HUES64 (cell line): ENCODE results near the gene ANKS6.
"Not testable (repeated sequence)": the region's sequence is repeated elsewhere in the genome, so short reads cannot be mapped to it uniquely, and the experiment has no call there.

Experiments
- H3K27ac ChIP-seq: 2 replicates; pipeline ENCODE4 v1.7.0; 2013; ENCODE audit warnings: low read depth, low read length, inconsistent platforms
- H3K27me3 ChIP-seq: 2 replicates; pipeline ENCODE4 v1.6.1; 2013; ENCODE audit warnings: mild to moderate bottlenecking, low read length; ENCODE audit not compliant: insufficient read depth
- H3K36me3 ChIP-seq: 2 replicates; pipeline ENCODE4 v1.6.1; 2013; ENCODE audit warnings: mild to moderate bottlenecking, low read length; ENCODE audit not compliant: insufficient read depth
- H3K4me1 ChIP-seq: 2 replicates; pipeline ENCODE4 v1.6.1; 2013; ENCODE audit warnings: mild to moderate bottlenecking, low read length, moderate library complexity; ENCODE audit not compliant: insufficient read depth
- H3K4me3 ChIP-seq: 2 replicates; pipeline ENCODE4 v1.5.1; 2013; ENCODE audit warnings: mild to moderate bottlenecking, low read length, moderate library complexity
- H3K9ac ChIP-seq: 2 replicates; pipeline ENCODE4 v1.6.1; 2013; ENCODE audit warnings: mild to moderate bottlenecking, low read depth, low read length
- H3K9me3 ChIP-seq: 2 replicates; pipeline ENCODE4 v1.6.1; 2013; ENCODE audit warnings: low read depth, low read length; ENCODE audit not compliant: insufficient read depth
- WGBS: fragments of 150-250, 120-280 bp; methylation state at CpG from one replicate; pipeline ENCODE4 v1.1.7; 2013; ENCODE audit warnings: missing lambda C conversion rate; 5-methylcytosine and 5-hydroxymethylcytosine counted together

Gene ANKS6

DNA sequence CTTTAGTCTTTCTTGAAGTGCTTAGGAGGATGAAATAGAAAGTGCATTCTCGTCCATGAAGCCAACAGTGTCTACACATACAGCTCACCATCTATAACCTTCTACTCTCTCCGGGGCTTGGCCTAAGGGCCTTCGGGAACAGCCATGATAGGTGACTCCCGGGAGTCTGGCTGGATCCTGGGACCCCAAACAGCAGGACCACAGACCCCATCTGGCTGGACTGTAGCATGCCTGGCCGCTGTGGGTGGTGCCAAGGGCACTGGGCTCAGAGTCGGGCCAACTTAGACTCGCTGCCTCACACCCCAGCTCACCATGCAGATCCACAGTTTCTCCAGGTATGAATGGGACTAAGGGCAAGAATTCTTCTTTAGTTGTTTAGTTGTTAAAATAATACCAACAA is 104.0 kb downstream of the ANKS6 start:
- H3K4me3 ChIP-seq = no peak overlapping the region
- H3K36me3 ChIP-seq = no peaks in the 10 kb centered on the region
- 94% methylated on average over 7 of the region's 7 CpGs for WGBS
- no peaks in the 10 kb centered on the region for H3K27me3 ChIP-seq
- no peaks in the 10 kb centered on the region for H3K4me1 ChIP-seq
- H3K27ac ChIP-seq = no peak overlapping the region
- no peak overlapping the region for H3K9ac ChIP-seq
- H3K9me3 ChIP-seq = no peaks in the 10 kb centered on the region

- H3K9me3 ChIP-seq = no peaks in the 10 kb centered on the region
- H3K27ac ChIP-seq = no peak overlapping the region
- WGBS = 89% methylated on average over 3 of the region's 3 CpGs
Observed at GRCh38 chr9:98691890-98692289, 104.5 kb downstream of the ANKS6 start.

DNA sequence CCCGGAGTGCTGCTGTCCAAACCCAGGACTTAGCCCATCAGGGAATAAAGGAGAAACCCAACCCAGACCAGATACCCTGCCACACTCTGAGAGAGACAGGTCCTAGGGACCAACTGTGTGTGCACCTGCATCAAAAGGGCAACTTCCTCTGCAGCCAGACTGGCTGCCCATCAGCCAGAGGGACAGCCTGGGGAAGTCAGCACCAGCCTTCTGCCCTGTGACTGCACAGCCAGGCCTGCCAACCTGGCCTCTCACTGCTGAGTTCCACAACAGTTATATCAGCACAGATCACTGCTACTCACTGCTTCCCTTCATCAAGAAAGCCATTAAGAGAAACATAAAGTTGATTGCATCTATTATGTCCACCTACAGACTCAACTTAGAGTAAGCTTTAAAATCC is 105.7 kb downstream of the ANKS6 start:
- H3K4me1 ChIP-seq = no peaks in the 10 kb centered on the region
- H3K27me3 ChIP-seq = no peaks in the 10 kb centered on the region
- no peak overlapping the region for H3K4me3 ChIP-seq
- 87% methylated on average over 1 of the region's 1 CpG for WGBS
- no peaks in the 10 kb centered on the region for H3K36me3 ChIP-seq
- no peaks in the 10 kb centered on the region for H3K9me3 ChIP-seq
- H3K27ac ChIP-seq = no peak overlapping the region
- H3K9ac ChIP-seq = no peak overlapping the region

More at GRCh38 chr9:98691890-98692289, 104.5 kb downstream of the ANKS6 start:
- H3K4me3 ChIP-seq = no peak overlapping the region
- H3K27me3 ChIP-seq = no peaks in the 10 kb centered on the region
- H3K4me1 ChIP-seq = no peaks in the 10 kb centered on the region
- no peak overlapping the region for H3K9ac ChIP-seq
- no peaks in the 10 kb centered on the region for H3K36me3 ChIP-seq

DNA sequence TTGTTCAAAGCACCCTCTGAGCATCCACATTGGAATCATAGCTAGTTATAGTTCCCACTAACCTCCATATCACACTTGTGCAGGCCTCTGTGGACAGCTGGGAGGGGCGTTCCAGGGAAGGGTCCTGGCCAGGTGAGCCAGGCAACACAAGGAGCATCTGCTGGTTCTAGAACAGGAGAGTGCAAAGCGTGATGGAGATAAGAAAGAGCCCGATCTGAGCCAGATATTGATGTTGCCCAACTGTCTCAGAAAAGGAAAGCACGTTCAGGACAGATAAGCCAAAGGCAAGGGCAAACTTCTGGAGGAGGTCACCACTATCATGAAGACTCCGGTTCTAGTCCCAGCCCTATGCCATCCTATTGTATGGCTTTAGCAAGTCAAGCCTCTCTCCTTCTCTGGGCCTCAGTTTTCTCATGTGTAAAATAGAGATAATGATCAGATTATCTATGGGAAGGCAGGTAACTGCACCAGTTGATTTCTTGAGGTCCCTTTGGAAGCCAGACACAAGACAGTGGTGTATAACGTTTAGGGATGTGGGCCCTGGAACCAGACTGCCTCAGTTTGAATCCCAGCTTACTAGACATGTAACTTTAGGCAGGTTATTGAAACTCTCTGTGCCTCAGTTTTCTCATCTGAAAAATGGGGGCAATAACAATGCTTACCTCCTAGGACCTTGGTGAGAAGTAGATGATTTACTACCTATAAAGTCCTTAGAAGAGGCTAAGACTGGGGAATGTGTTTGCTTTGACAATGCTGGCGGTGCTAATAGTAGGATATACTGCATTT is 107.5 kb downstream of the ANKS6 start:
- Histone ChIP-seq H3K27ac (no peak overlapping the region), H3K4me1 (no peaks in the 10 kb centered on the region), H3K4me3 (no peak overlapping the region), H3K9me3 (no peaks in the 10 kb centered on the region), H3K9ac (no peak overlapping the region), H3K27me3 (no peaks in the 10 kb centered on the region), H3K36me3 (no peaks in the 10 kb centered on the region)
- 93% methylated on average over 7 of the region's 7 CpGs for WGBS

DNA sequence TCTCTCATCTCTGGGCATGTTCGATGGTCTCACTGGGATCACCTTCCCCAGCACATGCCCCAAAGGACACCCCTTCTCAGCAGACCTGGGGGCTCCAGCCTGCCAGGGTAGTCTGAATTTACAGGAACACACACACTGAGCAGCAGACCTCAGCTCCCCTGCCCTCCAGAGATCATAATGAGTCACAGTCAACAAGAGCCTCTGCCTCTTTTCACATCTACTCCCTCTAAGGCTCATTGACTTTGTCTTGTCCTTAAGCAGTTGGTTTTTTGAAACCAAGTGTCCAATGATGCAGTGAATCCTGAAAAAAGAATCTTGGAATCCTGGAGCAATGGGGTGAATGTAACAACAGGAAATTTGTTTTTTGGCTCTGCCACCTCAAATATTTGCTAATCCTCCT is 108.4 kb downstream of the ANKS6 start:
- 89% methylated on average over 1 of the region's 1 CpG for WGBS
- Histone ChIP-seq H3K27ac (no peak overlapping the region), H3K4me3 (no peak overlapping the region), H3K9me3 (no peaks in the 10 kb centered on the region), H3K4me1 (no peaks in the 10 kb centered on the region), H3K9ac (no peak overlapping the region), H3K36me3 (no peaks in the 10 kb centered on the region), H3K27me3 (no peaks in the 10 kb centered on the region)

DNA sequence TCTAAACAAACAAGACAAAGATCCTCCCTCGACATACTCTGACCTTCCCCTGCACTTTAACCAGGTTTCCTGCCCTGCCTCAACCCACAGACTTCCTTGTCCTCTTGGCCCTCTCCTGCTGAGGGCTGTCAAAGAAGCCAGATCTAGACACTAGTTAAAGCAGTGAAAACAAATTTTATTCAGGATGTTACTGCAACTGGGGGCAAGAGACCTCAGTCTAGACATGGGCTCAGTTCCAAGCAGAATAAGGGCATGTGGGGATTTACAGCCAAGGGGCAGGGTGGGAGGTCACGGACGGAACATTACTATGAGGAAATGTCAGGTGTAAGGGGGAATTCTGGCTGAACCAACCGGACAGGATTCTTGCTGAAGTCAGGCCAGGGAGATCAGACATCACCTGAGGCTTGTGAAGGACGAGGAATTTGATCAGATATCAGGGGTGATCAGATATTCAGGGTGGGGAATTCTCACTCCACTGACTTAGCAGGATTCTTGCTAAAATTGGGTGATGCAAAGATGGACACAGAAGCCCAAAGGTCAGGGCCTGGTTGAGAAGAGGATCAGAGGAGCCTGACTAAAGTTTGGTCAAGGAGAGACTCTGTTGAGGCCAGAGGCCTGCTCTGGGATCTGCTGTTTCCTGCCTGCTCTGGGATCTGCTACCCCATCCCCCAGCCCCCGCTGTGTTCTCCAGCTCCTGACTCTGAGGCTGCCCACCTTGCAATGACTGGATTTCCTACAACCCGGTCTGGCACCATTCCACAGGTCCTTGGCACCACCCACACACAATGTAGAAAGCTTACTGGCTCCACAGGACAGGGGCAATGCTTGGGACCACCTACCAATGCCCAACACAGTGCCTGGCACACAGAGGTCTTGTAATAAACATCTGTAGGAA is 109.1 kb downstream of the ANKS6 start:
- Histone ChIP-seq H3K9me3 (no peaks in the 10 kb centered on the region), H3K27ac (no peak overlapping the region), H3K9ac (no peak overlapping the region), H3K4me3 (no peak overlapping the region), H3K36me3 (no peaks in the 10 kb centered on the region), H3K4me1 (no peaks in the 10 kb centered on the region), H3K27me3 (no peaks in the 10 kb centered on the region)
- WGBS = 84% methylated on average over 7 of the region's 7 CpGs

GRCh38 chr9:98684816-98685215 is 111.5 kb downstream of the ANKS6 start:
- H3K4me3 ChIP-seq, H3K4me1 ChIP-seq, H3K27me3 ChIP-seq, H3K36me3 ChIP-seq, H3K9ac ChIP-seq, H3K9me3 ChIP-seq, H3K27ac ChIP-seq: not testable (repeated sequence)
- 95% methylated on average over 2 of the region's 2 CpGs for WGBS
